ENCODE measurements around the gene AUTS2. TPM values are rescaled to one million over a fixed set of nuclear protein-coding genes. Genes with fewer than 3 reads are reported as not detected.

AUTS2 gene
- total and polyA plus RNA-seq, 2 of the 8 experiments (the other 6 are each of a cell fraction or from before 2014, with no cell fraction given): 25.9 to 101 TPM

- no peak for TF ChIP-seq E2F6 (IDR thresholded peaks at IDR 0.05)
- TF ChIP-seq CHD2 (IDR thresholded peaks at IDR 0.05; ENCODE audit: low read length): no peak
- no peak for TF ChIP-seq RXRA (IDR thresholded peaks at IDR 0.05; ENCODE audit: insufficient read depth, low read depth, low read length)
- TF ChIP-seq SP4 (IDR thresholded peaks at IDR 0.05; ENCODE audit: low read length): no peak
- no peak for TF ChIP-seq JUND (IDR thresholded peaks at IDR 0.05; ENCODE audit: low read length)
- TF ChIP-seq CHD1 (IDR thresholded peaks at IDR 0.05; ENCODE audit: low read depth, low read length): no peak
- TF ChIP-seq SAP30 (IDR thresholded peaks at IDR 0.05; ENCODE audit: insufficient read depth, insufficient replicate concordance, low read length): no peak
Observed at GRCh38 chr7:70036695-70037094, 438.4 kb downstream of the AUTS2 start (continued).
